Measurements from ENCODE around the gene TUBB3.
"Not testable (repeated sequence)": the region's sequence is repeated elsewhere in the genome, so short reads cannot be mapped to it uniquely, and the experiment has no call there.

The TUBB3 gene

GRCh38 chr16:89922884-89923639 lies at the start of gene TUBB3:
Gene TUBB3 (plus strand): TSS chr16:89923342. CDS start chr16:89923402, 60 bp downstream.
- peak; percentile 74 for DNase-seq

GRCh38 chr16:89873972-89874689 lies 49.0 kb upstream of the TUBB3 start:
- DNase-seq, result peak; percentile 85

GRCh38 chr16:89879123-89879522 lies 44.0 kb upstream of the TUBB3 start:
- DNase-seq, result not testable (repeated sequence)

- no peak for DNase-seq
These were observed 42.4 kb upstream of the TUBB3 start for GRCh38 chr16:89880477-89881367.

GRCh38 chr16:89881368-89881730 lies 41.8 kb upstream of the TUBB3 start:
- DNase-seq, result no peak

GRCh38 chr16:89883346-89884040 lies 39.6 kb upstream of the TUBB3 start:
- DNase-seq, result no peak

- no peak for DNase-seq
These were observed 39.1 kb upstream of the TUBB3 start for GRCh38 chr16:89884041-89884421.

- DNase-seq, result no peak
These were observed 35.9 kb upstream of the TUBB3 start for GRCh38 chr16:89887243-89887642.

GRCh38 chr16:89890200-89890599 lies 32.9 kb upstream of the TUBB3 start:
- DNase-seq, result no peak

- no peak for DNase-seq
These were observed 32.1 kb upstream of the TUBB3 start for GRCh38 chr16:89890886-89891657.

GRCh38 chr16:89892055-89892630 lies 31.0 kb upstream of the TUBB3 start:
- no peak for DNase-seq

- DNase-seq, result no peak
These were observed 30.5 kb upstream of the TUBB3 start for GRCh38 chr16:89892635-89893034.

- DNase-seq, result no peak
These were observed 29.2 kb upstream of the TUBB3 start for GRCh38 chr16:89893642-89894548.

GRCh38 chr16:89895482-89896250 lies 27.5 kb upstream of the TUBB3 start:
- no peak for DNase-seq

GRCh38 chr16:89897204-89897603 lies 25.9 kb upstream of the TUBB3 start:
- no peak for DNase-seq

GRCh38 chr16:89898201-89898967 lies 24.8 kb upstream of the TUBB3 start:
- DNase-seq, result no peak

- DNase-seq, result no peak
These were observed 23.2 kb upstream of the TUBB3 start for GRCh38 chr16:89899879-89900481.

- DNase-seq, result no peak
These were observed 22.3 kb upstream of the TUBB3 start for GRCh38 chr16:89900885-89901284.

All from NCI-H226 (cell line).